HepG2 (cell line): ENCODE data around the gene JTB. TPM values are rescaled to one million over a fixed set of nuclear protein-coding genes. Genes with fewer than 3 reads are reported as not detected.

Source experiments
- NR1H2 ChIP-seq: sonication (generic); formaldehyde crosslinking; IDR thresholded peaks from 2 replicates; pipeline ENCODE4 v1.8.1; 2022; ENCODE audit warnings: low read depth, missing genetic modification reagents, borderline replicate concordance
- POLR2A ChIP-seq, 2 experiments: IDR thresholded peaks; 2 replicates each; pipeline ENCODE4 v1.6.1; 2011; ENCODE audit warnings: low read depth in 2 of 2, low read length in 2 of 2, mild to moderate bottlenecking in 1 of 2, moderate library complexity in 1 of 2; ENCODE audit not compliant: insufficient read depth in 1 of 2
- SPEN ChIP-seq: sonication (generic); formaldehyde crosslinking; IDR thresholded peaks from 2 replicates; pipeline ENCODE4 v1.5.1; 2020; ENCODE audit warnings: low read depth, mild to moderate bottlenecking, missing genetic modification reagents
- YY1 ChIP-seq: IDR thresholded peaks from 2 replicates; pipeline ENCODE4 v1.6.1; 2011; ENCODE audit warnings: low read length, low read depth, moderate library complexity, mild to moderate bottlenecking; ENCODE audit not compliant: insufficient read depth, insufficient replicate concordance
- ZFP36L1 ChIP-seq: sonication (generic); formaldehyde crosslinking; IDR thresholded peaks from 2 replicates; pipeline ENCODE4 v1.8.0; 2022; ENCODE audit warnings: mild to moderate bottlenecking, missing genetic modification reagents, moderate library complexity
- ZNF143 ChIP-seq: sonication (generic); formaldehyde crosslinking; IDR thresholded peaks from 2 replicates; pipeline ENCODE4 v1.4.0; 2020; ENCODE audit warnings: missing genetic modification reagents
- ZNF230 ChIP-seq: sonication (generic); formaldehyde crosslinking; IDR thresholded peaks from 2 replicates; pipeline ENCODE4 v1.4.0; 2020; ENCODE audit warnings: mild to moderate bottlenecking, missing genetic modification reagents
- ZNF556 ChIP-seq: sonication (generic); formaldehyde crosslinking; IDR thresholded peaks from 2 replicates; pipeline ENCODE4 v1.4.0; 2020; ENCODE audit warnings: mild to moderate bottlenecking, missing genetic modification reagents, borderline replicate concordance
- ZNF777 ChIP-seq: sonication (generic); formaldehyde crosslinking; IDR thresholded peaks from 2 replicates; pipeline ENCODE4 v1.4.0; 2020; ENCODE audit warnings: missing genetic modification reagents
- ZNF792 ChIP-seq: IDR thresholded peaks from 2 replicates; pipeline ENCODE4 v1.6.1; 2016
- polyA plus RNA-seq, 8 experiments: library from polyadenylated mRNA; depleted of rRNA in 3 of 8; stranded (reverse) in 7 of 8; unstranded in 1 of 8; fragments of >200 nt; fragmentation: Illumina TruSeq in 4 of 8; extraction: Trizol in 4 of 8; gene quantifications; 2 replicates each; pipeline versions ENCODE4 v1.2.1 to v1.2.3, GENCODE V29; 2011 to 2016; ENCODE audit warnings: low read depth in 4 of 8, missing spikeins in 1 of 8, mixed read lengths in 1 of 8; ENCODE audit not compliant: insufficient read depth in 1 of 8
- total RNA-seq, 5 experiments: library from RNA; depleted of rRNA; stranded (reverse); fragments of >200 nt; fragmentation: Illumina TruSeq; extraction: Trizol; gene quantifications; 2 replicates each; pipeline ENCODE4 v1.2.3, GENCODE V29; 2016; ENCODE audit warnings: low read depth in 1 of 5
- TF ChIP-seq, protein P1 (sequence below): sonication (generic); formaldehyde crosslinking; IDR thresholded peaks from 2 replicates; pipeline ENCODE4 v1.4.0; 2020; ENCODE audit warnings: missing genetic modification reagents, mild to moderate bottlenecking, borderline replicate concordance
- TF ChIP-seq, protein P2 (sequence below): IDR thresholded peaks from 2 replicates; pipeline ENCODE4 v1.6.1; 2018; ENCODE audit warnings: missing genetic modification reagents
- TF ChIP-seq, protein P3 (sequence below), 2 experiments: sonication (generic) in 1 of 2; formaldehyde crosslinking in 1 of 2; IDR thresholded peaks; 2 replicates each; pipeline versions ENCODE4 v1.5.1 to v1.6.1; 2011 to 2020; ENCODE audit warnings: borderline replicate concordance in 1 of 2, low read depth in 1 of 2, low read length in 1 of 2, mild to moderate bottlenecking in 1 of 2, missing genetic modification reagents in 1 of 2, moderate library complexity in 1 of 2
- TF ChIP-seq, protein P4 (sequence below): sonication (generic); formaldehyde crosslinking; IDR thresholded peaks from 2 replicates; pipeline ENCODE4 v1.4.0; 2020; ENCODE audit warnings: missing genetic modification reagents, borderline replicate concordance
- TF ChIP-seq, protein P5 (sequence below): IDR thresholded peaks from 2 replicates; pipeline ENCODE4 v1.6.1; 2016; ENCODE audit warnings: missing genetic modification reagents, missing compliant biosample characterization

JTB gene
- total and polyA plus RNA-seq, 2 of the 13 experiments (the other 11 are each of a cell fraction or from before 2014, with no cell fraction given) = 96.7 to 99.2 TPM

DNA sequence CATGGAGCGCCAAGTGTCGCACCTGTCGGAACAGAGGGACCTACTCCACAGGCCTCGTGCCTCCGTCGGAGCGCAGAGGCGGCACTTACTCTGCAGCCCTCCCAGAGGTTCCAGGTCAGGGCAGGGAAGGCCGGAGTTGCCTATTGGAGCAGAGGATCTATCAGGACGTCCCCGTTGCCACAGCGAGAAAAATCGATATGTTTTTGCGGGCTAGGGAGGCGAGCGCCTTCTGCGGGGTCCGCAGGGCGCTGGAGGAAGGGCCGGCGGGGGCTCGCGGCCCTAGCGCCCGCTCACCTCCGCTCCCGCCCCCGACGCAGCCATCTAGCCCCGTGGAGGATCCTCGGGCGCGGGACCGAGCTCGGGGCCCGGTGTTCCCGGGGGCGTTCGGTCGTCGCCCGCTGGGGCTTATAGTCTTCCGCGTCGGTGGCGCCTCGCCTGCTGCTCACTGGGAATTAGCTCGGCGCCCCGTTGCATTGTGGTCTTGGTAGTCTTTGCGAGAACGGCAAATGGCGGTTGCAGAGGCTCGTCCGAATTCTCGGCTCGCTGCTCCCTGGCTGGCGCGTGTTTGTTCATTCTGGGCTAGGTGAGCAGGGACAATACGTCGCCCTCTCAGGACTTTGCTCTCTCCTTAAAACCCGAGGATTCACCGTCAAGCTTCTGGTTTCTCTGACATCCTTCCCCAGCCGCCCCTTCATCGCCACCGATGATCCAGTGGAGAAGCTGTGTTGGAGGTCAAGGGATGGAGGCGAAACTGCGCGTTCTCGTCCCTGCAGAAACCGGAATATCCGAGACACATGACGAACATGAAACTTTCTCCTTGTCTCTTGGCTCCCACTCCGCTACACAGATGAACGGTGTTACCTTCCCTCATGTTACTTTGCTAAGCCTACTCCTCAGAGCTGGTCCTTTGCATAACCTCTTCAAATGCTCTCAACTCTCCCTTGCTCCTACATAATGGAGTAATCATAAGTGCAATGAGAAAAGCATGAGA, at the start of gene JTB (continued):
- TF ChIP-seq ZNF556 (CRISPR knock-in tag) = peak; percentile 70; the same call in 1 of the 2 replicates
- peak; percentile 58; the same call in 1 of the 2 replicates for TF ChIP-seq ZNF230 (CRISPR knock-in tag)
- no peak for TF ChIP-seq NR1H2 (CRISPR knock-in tag)
- no peak; the same call in 1 of the 2 replicates for TF ChIP-seq ZNF792
- peak; percentile 94 for TF ChIP-seq YY1
- TF ChIP-seq, protein P1, sequence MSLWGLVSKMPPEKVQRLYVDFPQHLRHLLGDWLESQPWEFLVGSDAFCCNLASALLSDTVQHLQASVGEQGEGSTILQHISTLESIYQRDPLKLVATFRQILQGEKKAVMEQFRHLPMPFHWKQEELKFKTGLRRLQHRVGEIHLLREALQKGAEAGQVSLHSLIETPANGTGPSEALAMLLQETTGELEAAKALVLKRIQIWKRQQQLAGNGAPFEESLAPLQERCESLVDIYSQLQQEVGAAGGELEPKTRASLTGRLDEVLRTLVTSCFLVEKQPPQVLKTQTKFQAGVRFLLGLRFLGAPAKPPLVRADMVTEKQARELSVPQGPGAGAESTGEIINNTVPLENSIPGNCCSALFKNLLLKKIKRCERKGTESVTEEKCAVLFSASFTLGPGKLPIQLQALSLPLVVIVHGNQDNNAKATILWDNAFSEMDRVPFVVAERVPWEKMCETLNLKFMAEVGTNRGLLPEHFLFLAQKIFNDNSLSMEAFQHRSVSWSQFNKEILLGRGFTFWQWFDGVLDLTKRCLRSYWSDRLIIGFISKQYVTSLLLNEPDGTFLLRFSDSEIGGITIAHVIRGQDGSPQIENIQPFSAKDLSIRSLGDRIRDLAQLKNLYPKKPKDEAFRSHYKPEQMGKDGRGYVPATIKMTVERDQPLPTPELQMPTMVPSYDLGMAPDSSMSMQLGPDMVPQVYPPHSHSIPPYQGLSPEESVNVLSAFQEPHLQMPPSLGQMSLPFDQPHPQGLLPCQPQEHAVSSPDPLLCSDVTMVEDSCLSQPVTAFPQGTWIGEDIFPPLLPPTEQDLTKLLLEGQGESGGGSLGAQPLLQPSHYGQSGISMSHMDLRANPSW (CRISPR knock-in tag) = no peak; the same call in 1 of the 2 replicates
- TF ChIP-seq, protein P2, sequence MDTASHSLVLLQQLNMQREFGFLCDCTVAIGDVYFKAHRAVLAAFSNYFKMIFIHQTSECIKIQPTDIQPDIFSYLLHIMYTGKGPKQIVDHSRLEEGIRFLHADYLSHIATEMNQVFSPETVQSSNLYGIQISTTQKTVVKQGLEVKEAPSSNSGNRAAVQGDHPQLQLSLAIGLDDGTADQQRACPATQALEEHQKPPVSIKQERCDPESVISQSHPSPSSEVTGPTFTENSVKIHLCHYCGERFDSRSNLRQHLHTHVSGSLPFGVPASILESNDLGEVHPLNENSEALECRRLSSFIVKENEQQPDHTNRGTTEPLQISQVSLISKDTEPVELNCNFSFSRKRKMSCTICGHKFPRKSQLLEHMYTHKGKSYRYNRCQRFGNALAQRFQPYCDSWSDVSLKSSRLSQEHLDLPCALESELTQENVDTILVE (CRISPR knock-in tag) = peak; percentile 92
- peak; percentile 83 for TF ChIP-seq ZNF777 (CRISPR knock-in tag)
- no peak for TF ChIP-seq ZFP36L1
- peak; percentile 95 for TF ChIP-seq ZNF143 (CRISPR knock-in tag)
- TF ChIP-seq, protein P3, sequence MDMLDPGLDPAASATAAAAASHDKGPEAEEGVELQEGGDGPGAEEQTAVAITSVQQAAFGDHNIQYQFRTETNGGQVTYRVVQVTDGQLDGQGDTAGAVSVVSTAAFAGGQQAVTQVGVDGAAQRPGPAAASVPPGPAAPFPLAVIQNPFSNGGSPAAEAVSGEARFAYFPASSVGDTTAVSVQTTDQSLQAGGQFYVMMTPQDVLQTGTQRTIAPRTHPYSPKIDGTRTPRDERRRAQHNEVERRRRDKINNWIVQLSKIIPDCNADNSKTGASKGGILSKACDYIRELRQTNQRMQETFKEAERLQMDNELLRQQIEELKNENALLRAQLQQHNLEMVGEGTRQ (IDR thresholded peaks at IDR 0.05; ENCODE audit: low read depth, low read length) = no peak
- TF ChIP-seq, protein P3 (CRISPR knock-in tag; IDR thresholded peaks at IDR 0.05; ENCODE audit: borderline replicate concordance) = no peak
- TF ChIP-seq POLR2A (IDR thresholded peaks at IDR 0.05; ENCODE audit: insufficient read depth in 1 of 2, low read depth in 2 of 2, low read length in 2 of 2) = peak; percentile 86 to 88
- TF ChIP-seq, protein P4, sequence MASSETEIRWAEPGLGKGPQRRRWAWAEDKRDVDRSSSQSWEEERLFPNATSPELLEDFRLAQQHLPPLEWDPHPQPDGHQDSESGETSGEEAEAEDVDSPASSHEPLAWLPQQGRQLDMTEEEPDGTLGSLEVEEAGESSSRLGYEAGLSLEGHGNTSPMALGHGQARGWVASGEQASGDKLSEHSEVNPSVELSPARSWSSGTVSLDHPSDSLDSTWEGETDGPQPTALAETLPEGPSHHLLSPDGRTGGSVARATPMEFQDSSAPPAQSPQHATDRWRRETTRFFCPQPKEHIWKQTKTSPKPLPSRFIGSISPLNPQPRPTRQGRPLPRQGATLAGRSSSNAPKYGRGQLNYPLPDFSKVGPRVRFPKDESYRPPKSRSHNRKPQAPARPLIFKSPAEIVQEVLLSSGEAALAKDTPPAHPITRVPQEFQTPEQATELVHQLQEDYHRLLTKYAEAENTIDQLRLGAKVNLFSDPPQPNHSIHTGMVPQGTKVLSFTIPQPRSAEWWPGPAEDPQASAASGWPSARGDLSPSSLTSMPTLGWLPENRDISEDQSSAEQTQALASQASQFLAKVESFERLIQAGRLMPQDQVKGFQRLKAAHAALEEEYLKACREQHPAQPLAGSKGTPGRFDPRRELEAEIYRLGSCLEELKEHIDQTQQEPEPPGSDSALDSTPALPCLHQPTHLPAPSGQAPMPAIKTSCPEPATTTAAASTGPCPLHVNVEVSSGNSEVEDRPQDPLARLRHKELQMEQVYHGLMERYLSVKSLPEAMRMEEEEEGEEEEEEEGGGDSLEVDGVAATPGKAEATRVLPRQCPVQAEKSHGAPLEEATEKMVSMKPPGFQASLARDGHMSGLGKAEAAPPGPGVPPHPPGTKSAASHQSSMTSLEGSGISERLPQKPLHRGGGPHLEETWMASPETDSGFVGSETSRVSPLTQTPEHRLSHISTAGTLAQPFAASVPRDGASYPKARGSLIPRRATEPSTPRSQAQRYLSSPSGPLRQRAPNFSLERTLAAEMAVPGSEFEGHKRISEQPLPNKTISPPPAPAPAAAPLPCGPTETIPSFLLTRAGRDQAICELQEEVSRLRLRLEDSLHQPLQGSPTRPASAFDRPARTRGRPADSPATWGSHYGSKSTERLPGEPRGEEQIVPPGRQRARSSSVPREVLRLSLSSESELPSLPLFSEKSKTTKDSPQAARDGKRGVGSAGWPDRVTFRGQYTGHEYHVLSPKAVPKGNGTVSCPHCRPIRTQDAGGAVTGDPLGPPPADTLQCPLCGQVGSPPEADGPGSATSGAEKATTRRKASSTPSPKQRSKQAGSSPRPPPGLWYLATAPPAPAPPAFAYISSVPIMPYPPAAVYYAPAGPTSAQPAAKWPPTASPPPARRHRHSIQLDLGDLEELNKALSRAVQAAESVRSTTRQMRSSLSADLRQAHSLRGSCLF = no peak
- TF ChIP-seq SPEN (CRISPR knock-in tag) = peak; percentile 65
- TF ChIP-seq, protein P5, sequence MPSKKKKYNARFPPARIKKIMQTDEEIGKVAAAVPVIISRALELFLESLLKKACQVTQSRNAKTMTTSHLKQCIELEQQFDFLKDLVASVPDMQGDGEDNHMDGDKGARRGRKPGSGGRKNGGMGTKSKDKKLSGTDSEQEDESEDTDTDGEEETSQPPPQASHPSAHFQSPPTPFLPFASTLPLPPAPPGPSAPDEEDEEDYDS = peak; percentile 54; the same call in 1 of the 2 replicates
